ENCODE data around the gene ARFGAP1.

DNA sequence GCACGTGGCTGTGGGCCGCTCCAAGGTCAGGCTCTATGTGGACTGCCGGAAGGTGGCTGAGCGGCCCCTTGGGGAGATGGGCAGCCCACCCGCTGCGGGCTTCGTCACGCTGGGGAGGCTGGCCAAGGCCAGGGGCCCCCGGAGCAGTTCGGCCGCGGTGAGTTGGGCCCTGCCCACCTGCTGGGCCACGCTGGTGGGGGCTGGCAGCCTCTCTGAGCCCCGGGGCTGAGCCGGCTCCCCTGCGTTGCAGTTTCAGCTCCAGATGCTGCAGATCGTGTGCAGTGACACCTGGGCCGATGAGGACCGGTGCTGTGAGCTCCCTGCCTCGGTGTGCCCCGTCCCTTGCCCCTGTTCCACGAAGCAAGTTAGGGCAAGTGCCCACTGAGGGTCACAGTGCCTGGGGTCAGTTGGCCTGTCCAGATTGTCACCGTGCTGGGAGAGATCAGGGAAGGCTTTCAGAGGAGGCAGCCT, 47.5 kb downstream of the ARFGAP1 start:
- TF ChIP-seq POLR2A (IDR thresholded peaks at IDR 0.05), result no peak
- TF ChIP-seq, protein P1, sequence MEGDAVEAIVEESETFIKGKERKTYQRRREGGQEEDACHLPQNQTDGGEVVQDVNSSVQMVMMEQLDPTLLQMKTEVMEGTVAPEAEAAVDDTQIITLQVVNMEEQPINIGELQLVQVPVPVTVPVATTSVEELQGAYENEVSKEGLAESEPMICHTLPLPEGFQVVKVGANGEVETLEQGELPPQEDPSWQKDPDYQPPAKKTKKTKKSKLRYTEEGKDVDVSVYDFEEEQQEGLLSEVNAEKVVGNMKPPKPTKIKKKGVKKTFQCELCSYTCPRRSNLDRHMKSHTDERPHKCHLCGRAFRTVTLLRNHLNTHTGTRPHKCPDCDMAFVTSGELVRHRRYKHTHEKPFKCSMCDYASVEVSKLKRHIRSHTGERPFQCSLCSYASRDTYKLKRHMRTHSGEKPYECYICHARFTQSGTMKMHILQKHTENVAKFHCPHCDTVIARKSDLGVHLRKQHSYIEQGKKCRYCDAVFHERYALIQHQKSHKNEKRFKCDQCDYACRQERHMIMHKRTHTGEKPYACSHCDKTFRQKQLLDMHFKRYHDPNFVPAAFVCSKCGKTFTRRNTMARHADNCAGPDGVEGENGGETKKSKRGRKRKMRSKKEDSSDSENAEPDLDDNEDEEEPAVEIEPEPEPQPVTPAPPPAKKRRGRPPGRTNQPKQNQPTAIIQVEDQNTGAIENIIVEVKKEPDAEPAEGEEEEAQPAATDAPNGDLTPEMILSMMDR (IDR thresholded peaks at IDR 0.05), result no peak

All from lower leg skin (tissue), 3 donors.